Measurements from ENCODE around the gene TSPAN14.

TSPAN14 gene

DNA sequence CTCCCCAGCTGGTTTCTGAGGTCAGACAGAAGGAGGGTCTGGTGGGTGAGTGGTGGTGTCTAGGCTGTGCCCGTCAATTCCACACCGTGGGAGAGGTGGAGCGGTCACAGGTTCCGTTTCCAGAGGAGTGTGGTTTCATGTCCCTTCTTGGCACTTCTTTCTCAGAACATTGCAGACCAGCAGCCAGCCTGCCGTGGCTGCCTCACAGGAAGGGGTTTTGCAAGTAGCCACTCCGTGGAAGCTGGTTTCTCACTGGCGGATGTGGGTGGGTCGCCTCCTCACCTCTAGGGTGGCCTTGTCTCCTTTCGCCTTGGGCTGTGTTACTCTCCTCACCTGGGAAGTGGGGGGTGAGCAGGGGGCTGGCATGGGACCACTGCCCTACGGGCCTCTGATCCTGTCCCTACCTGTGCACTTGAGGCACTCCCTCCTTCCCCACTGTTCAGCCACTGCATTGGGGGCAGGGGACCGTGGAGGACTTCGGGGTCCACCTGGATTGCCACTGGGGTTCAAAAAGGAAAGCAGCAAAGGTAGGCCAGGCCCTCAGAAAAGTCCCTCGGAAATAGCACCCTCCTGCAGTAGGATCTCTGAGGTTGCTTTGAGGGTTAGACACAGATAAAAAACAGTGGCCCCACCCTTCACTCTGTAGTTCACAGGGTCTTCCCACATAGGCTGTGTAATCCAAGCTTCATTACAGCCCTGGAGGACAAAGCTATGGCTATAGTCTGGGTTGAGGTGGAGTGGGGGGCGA, 33.9 kb downstream of the TSPAN14 start:
- DNase-seq = no peak

DNA sequence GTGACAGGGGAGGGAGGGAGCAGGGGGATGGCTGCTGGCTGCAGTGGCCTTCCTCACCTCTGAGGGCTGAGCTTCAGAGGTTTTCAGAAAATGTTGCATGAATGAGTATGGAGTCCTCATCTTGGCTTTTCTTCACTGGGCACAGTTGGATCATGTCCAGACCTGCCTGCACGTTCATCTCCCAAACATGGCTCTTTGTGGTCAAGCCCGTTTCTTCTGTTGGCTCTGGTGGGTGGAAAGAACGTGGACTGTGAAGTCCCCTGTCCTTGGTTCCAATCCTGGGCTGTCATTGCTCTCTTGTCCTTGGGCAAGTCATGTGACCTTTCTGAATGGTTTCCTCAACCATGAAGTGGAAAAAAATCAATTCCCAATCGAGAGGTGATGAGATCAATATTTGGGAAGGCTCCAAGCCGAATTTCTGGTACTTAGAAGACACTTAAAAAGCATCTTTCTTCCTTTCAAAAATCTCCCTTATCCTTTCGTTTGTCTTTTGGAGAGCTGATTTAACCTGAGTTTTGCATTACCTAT, 34.5 kb downstream of the TSPAN14 start:
- no peak for DNase-seq

GRCh38 chr10:80489371-80490112, 35.4 kb downstream of the TSPAN14 start:
- DNase-seq = no peak

GRCh38 chr10:80491251-80492102, 37.4 kb downstream of the TSPAN14 start:
- no peak for DNase-seq

- no peak for DNase-seq
Measured at GRCh38 chr10:80492848-80493521, 38.9 kb downstream of the TSPAN14 start.

DNA sequence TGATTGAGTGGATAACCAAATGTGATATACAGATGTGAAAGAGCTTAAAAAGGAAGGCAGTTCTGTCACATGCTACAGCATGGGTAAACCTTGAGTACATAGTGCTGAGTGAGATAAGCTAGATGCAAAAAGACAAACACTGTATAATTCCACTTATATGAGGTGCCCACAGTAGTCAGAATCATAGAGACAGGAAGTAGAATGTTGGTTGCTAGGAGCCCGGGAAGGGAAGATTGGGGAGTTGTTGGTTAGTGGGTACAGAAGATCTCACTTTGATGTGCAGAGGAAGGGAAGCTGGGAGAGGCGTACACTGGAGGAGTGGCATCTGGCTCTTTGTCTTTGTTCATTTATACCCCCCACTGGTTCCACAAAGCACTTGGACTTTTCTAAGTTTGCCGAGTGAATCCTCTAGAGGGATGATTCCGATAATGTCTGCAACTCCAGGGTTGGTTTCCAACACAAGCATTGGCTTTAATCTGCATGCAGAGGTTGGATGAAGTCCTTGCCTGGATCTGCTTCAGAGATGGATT, 39.5 kb downstream of the TSPAN14 start:
- no peak for DNase-seq

GRCh38 chr10:80496555-80497172, 42.6 kb downstream of the TSPAN14 start:
- DNase-seq = no peak

DNA sequence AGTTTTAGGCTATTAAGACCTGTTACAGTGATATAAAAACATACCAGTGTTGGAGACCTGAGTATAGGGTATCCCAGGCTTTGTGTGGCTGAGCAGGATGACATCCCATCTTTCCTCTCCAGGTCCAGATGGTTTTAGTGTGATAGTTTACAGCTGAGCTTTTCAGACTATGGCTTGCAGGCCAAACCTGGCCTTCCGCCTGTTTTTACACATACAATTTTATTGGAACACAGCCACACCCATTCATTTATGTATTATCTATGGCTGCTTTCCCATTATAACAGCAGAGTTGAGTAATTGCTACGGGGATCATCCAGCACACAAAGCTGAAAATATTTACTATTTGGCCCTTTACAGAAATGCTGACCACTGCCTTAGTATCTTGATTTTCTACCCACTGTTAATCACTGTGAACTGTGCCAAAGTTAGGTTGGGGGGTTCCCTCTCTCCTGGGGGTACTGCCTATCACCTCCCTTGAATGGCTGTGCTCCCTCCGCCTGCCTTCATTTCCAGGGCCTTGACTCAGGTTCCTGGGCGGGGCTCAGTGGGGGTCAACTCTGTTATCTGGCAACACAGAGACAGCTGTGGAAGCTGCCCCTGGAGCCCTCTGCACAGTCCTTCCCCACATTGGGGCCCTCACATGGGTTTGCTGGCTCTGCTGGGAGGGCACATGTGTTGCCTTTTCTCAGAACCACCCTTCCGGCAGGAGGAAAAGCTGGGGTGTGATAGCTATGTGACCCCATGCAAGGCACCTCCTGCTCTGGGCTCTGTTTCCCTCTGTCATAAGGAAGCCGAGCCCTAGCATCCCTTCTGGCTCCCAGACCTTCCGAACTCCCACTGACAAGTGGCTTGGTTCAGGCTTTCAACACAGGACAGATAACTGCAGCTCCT, 43.3 kb downstream of the TSPAN14 start:
- no peak for DNase-seq

DNA sequence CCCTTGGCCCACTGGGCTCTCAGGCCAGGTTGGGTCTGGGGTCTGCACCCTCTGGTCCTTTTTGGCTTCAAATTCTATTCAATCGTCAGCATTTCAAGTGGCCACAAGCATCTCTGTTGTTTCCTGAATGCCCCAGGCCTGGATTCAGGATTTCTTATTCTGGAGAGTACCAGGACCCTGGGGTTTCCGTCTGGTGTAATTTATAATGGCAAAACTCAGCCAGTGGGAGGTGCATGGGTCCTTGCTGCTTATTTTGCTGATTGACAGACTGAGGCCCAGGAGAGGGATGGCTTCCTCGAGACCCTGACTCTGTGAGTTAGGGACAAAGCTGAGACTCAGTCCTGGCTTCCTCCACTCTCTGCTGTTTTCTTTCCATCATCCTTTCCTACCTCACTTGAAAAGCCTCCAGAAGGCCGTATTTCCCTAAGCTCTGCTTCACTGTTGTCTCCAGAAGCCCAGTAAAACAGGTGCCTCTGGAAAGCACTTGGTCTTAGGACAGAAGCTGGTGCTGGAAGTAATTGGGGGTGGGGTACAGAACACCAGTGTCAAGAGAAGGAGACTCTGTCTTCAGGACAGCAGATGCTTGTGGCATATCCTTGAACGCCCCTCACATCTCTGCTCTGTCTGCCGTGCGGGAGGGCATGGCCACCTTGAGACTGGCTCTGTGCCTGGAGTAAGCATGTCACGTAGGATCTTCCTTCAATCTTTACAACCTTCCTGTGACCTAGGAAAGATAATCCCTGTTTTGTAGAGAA, 44.1 kb downstream of the TSPAN14 start:
- no peak for DNase-seq

DNA sequence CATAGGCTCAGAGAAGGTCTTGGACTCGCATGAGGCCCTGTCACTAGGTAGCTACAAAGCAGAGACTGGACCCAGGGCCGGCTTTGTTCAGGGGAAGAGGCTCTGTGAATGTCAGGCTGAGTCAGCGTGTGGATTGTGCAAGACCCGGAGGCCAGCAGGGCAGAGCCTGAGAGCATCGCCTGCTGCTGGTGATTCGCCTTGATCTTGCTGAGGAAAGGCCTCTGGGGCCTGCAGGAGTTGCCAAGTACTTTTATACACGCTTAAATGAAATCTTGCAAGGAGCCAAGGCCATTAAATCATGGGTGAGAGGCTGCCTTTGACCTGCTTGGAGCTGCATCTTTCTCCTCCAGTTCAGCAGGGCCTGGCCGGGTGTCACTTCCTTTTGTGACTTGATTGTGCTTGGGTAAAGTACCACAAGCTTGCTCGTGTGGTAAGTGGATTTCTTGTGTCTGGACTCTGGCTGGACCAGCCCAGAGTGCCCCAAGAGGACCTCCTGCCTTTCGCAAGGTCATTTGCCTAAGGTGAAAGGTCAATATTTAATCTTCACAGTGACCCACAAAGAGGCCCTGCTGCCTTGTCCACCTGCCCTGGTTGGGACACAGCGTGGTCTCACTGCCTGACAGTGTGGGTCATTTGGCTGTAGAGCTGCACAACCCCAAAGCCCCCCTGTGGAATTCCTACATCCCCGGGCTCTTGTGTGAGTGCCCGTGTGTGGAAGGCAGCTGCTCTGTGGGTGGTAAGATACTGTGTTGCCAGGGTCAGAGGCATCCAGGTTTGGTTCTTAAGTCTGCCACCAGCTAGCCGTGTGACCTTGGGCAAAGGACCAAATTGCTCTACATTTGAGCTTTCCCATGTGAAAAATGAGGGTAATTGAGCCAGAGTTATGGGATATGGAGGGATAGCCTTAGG, 45.0 kb downstream of the TSPAN14 start:
- DNase-seq = no peak

DNA sequence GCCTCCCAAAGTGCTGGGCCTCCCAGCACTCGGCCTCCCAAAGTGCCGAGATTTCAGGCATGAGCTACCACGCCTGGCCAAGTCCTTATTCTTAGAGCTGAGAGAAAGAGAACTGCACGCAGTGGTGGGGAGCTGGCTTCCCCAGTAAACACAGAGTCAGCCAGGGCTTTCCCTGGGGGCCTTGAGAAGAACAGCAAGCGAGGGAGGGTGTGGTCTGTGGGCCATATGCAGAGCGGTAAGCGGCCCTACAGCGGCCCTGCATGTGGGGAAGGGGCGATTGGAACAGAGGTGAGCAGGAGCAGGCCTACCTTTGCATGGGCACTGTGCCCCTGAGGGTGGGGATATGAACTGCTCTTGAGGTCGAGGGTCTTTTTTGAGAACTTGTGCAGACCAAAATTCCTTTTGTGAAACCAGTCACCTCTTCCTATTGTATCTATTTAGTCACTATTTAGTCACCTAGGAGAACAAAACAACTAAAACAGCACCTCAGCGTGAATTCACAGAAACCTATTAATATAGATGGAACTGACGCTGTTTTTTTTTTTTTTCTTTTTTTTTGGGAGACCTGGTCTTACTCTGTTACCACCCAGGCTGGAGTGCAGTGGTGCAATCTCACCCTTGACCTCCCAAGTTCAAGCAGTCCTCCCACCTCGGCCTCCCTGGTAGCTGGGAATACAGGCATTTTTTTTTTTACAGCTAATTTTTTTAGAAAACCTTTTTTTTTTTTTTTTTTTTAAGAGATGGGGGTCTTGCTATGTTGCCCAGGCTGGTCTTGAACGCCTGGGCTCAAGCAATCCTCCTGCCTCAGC, 46.7 kb downstream of the TSPAN14 start:
- DNase-seq = no peak

DNA sequence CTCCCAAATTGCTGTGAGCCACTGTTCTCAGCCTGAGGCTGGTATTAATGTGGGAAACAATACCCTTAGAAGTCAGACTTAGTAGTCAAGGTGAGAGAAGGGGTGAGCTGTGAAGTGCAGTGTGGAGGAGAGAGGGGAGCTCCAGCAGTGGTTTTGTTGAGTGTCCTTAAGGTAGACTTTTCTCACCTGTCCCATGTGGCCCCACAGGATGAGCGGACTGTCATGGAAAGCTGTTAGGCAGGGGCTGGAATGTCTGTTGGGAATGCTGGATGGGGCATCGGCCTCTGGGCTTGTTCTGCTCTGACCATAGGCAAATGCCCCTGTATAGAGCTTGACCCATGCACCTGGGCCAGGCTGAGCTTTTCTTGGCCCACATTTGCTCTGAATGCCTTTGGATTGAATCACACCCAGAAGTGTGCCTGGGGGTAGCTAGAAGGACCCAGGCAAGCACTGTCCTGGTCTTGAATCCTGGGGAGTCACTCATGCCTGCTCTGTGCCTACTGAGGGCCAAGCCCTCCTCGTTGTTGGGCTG, 47.3 kb downstream of the TSPAN14 start:
- DNase-seq = no peak

DNA sequence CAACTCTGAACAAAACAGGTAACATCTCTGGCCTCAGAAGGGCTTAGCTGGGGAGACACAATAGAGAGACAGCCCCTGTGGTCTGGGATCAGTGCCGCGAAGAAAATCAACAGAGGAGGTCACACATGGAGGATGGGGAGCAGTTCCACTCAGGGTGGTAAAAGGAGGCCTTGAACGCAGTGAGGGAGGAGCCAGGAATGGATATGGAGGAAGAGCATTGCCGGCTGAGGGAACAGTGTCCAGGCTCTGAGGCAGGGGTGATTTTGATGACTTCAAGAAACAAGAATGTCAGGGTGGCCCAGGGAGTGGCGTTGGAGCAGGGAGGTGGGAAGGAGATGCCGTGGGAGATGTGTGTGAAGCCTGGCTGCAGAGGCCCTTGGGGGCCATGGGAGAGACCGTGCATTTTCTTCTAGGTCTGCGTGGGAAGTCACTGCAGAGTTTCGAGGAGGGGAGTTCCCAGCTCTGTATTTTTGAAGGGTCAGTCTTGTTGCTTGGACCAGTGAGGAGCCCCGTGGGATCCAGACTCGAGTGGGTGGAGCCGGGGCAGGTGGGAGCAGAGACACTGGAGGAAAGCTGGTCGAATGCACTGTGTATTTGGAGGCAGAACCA, 47.9 kb downstream of the TSPAN14 start:
- no peak for DNase-seq

- DNase-seq = no peak
Measured at GRCh38 chr10:80502621-80503583, 48.8 kb downstream of the TSPAN14 start.

GRCh38 chr10:80503584-80504157, 49.6 kb downstream of the TSPAN14 start:
- DNase-seq = no peak

Measured in right kidney (tissue), 1 donor.